T-helper 2 cell treated with Interferon-gamma antibody and Interleukin-4, amounts not matched to agents 100 ng/mL and 5 ng/mL, for 36 hours (primary cell): Measurements from ENCODE around the gene PRTN3. TPM values are rescaled to one million over a fixed set of nuclear protein-coding genes. Genes with fewer than 3 reads are reported as not detected.
"Not testable (repeated sequence)": the region's sequence is repeated elsewhere in the genome, so short reads cannot be mapped to it uniquely, and the experiment has no call there.

Experiments
- intact Hi-C: fragments of 100-400 bp; cut with micrococcal nuclease; formaldehyde crosslinking; loops from one replicate; pipeline ENCODE4 v1.15.1; 2023
- total RNA-seq: library from RNA; stranded (reverse); gene quantifications from 2 replicates; pipeline ENCODE4 v1.2.3, GENCODE V29; 2022

The PRTN3 gene
- total RNA-seq, 1 donor from 2014 or later = not detected

DNA sequence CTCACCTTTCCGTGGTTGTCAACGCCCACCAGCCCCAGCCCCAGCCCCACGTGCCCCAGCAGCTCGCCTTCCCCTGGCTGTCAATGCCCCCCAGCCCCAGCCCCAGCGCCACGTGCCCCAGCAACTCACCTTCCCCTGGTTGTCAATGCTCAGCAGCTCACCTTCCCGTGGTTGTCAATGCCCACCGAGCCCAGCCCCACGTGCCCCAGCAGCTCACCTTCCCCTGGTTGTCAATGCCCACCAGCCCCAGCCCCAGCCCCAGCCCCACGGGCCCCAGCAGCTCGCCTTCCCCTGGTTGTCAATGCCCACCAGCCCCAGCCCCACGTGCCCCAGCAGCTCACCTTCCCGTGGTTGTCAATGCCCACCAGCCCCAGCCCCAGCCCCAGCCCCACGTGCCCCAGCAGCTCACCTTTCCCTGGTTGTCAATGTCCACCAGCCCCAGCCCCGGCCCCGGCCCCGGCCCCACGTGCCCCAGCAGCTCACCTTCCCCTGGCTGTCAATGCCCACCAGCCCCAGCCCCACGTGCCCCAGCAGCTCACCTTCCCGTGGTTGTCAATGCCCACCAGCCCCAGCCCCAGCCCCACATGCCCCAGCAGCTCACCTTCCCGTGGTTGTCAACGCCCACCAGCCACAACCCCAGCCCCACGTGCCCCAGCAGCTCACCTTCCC lies 37.3 kb downstream of the PRTN3 start:
- intact Hi-C loops = not testable (repeated sequence)

GRCh38 chr19:878751-879561 lies 38.2 kb downstream of the PRTN3 start:
- intact Hi-C loops = not testable (repeated sequence)

GRCh38 chr19:879711-880438 lies 39.1 kb downstream of the PRTN3 start:
- intact Hi-C loops = no loop called here

DNA sequence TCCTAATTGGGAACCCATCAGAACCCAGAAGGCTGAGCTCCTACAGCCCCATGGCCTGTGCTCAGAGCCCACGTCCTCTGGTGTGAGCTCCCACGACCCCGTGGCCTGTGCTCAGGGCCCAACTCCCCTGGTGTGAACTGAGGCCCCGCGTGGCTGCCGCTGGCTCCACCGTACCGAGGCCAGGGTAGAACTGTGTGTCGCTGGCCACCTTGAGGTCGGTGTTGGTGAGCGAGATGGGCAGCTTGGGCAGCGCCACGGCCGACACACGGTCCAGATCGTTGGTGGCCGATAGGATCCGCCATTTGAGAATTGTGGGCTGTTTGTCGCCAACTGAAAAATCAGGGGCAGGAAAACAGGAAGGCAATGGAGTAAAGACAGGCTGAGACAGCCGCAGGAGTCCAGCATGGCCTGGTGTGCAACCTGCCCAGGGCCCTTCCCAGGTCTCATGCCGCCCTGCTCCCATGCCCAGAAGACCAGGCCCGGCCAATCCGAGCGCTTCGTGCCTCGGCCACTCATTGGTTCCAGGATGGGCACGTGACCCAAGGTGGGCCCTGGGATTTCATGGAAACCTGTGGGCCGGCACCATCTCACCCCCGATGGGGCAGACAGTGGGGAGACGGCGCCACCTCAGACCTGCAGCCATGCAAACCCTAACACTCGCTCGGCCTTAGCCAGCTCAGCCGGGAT lies 40.7 kb downstream of the PRTN3 start:
- intact Hi-C loops = no loop called here

DNA sequence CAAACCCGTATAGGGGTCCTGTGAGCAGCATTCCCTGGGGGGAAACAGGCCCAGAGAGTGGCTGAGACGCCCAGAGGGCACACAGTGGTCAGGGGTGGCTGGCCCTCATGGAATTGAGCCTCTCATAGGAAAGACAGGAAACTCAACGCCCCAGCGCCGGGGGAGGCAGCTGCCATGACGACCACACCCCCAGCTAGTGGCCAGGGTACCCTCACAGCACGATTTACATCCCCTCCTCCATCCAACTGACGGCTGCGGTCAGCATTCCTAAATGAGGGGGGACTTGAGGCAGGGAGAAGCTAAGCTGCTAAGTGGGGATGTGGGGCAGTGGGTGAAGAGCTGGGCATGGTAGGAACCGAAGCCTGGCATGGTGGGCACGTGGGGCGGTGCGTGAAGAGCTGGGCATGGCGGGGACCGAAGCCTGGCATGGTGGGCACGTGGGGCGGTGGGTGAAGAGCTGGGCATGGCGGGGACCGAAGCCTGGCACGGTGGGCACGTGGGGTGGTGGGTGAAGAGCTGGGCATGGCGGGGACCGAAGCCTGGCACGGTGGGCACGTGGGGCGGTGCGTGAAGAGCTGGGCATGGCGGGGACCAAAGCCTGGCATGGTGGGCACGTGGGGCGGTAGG lies 42.2 kb downstream of the PRTN3 start:
- intact Hi-C loops = no loop called here

DNA sequence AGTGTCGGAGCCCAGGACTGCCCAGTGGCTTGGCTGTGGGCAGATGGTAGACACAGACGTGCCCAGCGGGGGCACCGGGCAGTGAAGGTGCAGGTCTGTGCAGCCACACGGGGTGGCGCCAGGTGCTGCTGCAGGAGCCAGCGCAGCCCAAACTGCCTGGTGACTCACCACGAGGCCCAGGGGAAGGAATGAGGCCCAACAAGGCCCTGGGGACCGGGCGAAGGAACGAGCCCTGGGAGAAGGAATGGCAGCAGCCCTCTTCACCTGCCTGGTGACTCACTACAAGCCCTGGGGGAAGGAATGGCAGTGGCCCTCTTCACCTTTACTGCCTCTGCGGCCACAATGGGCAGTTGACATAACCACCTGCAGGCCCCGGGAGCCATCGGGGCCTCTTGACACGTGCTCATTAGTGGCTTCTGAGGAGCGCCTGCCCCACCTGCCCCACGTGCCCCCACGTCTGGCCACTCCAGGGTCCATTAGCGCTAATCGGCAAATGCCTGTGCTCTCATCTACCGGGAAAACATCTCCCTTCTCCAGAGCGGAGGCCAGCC lies 42.9 kb downstream of the PRTN3 start:
- intact Hi-C loops = no loop called here

DNA sequence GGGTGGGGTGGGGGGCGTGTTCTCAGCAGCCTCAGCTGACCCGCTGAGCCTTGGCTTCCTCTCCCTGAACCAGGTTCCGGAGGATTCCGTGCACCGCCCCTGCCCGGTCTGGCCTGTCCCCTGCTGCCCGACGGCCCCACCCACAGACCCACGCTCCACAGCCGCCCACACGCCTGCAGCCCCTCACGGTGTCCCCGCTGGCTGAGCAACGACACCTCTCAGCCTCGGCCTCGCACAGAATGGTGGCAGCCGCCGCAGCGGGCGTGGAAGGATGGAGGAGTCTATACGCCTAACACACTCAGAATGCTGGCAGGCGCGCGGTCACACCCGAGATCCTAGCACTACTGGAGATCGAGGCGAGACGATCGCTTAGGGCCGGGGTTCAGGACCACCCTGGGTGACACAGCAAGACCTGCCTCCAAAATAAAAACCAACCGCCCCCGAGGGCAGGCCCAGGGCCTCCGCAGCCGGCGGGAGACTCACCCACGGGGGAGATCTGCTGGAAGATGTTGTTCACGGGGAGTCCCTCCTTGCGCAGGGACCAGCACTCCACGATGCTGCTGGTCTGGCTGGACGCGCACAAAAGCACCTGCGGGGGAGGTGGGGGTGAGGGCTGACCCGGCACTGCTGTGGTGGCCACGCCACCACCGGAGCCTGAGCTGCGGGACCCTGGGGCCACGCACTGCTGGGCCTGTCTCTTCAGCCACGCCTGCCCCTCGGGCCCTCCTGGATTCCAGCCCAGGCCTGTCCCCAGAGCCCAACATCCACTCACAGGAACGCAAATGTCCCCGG lies 43.8 kb downstream of the PRTN3 start:
- intact Hi-C loops = no loop called here

GRCh38 chr19:885536-886224 lies 44.9 kb downstream of the PRTN3 start:
- intact Hi-C loops = no loop called here

GRCh38 chr19:887072-887471 lies 46.3 kb downstream of the PRTN3 start:
- intact Hi-C loops = no loop called here

DNA sequence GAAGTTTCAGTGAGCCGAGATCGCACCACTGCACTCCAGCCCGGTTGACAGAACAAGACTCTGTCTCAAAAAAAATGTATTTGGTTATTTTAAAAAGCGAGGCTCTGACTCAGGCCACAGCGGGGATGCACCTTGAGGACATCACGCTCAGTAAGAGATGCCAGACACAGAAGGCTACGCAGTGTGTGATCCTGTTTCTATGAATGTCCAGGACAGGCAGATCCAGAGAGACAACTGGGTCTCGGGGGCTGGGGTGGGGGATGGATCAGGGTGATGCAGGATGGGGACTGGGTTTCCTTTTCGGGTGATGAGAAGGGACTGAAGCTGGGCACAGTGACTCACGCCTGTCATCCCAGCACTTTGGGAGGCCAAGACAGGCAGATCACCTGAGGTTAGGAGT lies 46.8 kb downstream of the PRTN3 start:
- intact Hi-C loops = no loop called here

DNA sequence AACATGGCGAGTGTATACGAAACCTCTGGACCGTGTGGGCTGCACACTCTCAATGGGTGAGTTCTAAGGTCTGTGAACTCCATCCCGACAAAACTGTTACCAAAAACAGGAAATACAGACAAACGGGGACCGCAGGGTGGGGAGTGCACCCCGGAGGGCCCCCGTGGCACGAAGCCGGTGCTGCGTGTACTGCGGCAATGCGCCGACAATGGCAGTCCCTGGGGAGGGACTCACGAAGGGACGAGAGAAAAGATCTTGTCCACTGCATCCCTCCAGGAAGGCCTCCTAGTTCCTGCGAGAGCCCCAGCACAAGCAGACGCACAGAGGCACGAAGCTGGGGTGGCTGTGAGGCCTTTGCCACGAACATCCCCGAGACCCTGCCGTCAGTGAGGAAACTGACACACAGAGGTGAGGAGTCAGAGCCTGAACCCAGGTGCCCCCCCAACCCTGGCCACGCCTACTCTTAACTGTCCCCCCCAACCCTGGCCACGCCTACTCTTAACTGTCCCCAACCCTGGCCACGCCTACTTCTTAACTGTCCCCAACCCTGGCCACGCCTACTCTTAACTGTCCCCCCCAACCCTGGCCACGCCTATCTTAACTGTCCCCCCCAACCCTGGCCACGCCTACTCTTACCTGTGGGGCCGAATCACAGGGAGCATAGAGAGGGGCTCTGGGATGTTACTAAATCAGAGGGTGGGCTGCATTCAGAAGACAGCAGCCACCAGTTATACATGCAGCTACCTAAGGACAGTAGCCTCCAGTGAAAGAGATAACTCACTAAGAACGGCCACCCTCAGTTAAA lies 48.0 kb downstream of the PRTN3 start:
- intact Hi-C loops = no loop called here

DNA sequence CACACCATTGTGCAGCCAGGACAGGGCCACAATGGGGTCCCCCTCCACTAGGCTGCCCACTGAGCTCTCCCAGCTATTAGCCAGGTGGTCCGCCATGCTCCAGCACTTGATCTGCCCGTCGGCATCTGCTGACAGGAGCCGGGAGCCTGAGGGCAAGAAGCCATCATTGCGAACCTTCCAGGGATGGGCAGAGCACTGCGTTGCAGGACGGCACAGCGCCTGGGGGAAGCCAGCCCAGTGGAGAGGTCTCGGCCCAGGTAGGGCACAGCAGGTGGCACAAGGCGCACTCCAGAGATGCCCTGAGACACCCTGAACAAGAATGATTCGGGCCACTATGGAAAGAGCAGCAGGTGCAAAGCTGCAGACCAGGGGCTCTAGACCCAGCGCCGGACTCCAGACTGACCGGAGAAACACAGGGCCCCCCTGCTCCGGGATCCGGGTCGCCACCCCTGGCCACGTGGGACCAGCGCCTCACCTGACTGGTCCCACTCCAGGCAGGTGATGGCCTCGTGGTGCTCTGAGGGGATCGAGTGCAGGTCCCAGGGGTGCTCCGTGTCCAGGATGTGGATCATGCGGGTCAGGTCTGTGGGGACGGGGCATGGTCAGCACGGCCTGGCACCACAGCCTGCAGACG lies 49.0 kb downstream of the PRTN3 start:
- intact Hi-C loops = no loop called here

DNA sequence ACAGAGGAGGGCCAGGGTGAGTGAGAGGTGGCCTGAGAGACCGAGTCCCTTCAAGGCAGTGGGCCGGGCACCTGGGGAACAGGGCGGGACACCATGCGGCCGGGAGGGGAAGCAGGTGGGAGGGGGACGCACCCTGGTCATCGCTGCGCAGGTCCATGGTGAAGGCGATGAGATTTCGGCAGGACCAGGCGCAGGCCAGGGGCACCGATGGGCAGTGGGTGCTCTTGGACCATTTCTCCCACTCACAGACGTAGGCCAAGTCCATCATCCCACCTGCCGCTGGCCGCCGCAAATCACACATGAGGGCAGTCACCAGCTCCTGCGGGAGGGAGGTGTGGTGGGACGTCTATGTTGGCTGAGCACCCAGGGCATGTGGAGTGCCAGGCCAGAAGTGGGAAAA lies 50.0 kb downstream of the PRTN3 start:
- intact Hi-C loops = no loop called here

DNA sequence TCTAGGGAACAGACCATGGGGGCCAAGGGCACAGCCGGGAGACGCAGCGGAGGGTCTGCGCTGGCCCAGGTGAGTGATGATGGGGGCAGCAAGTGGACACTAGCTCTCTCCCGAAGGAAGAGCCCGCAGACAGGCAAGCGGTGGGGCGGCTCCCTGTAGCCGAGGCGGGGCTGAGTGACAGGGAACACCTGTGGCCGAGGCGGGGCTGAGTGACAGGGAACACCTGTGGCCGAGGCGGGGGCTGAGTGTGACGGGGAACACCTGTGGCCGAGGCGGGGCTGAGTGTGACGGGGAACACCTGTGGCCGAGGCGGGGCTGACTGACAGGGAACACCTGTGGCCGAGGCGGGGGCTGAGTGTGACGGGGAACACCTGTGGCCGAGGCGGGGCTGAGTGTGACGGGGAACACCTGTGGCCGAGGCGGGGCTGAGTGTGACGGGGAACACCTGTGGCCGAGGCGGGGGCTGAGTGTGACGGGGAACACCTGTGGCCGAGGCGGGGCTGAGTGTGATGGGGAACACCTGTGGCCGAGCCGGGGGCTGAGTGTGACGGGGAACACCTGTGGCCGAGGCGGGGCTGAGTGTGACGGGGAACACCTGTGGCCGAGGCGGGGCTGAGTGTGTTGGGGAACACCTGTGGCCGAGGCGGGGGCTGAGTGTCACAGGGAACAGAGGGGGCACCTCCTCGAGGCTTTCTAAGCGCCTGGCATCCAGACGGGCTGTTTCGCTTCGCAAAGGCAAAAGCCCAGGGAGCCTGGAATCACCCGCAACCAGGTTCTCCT lies 50.8 kb downstream of the PRTN3 start:
- intact Hi-C loops = loop anchor here (2.0 kb wide), 2 partner anchors 19 to 29 kb away; no protein-coding TSS in a partner anchor

DNA sequence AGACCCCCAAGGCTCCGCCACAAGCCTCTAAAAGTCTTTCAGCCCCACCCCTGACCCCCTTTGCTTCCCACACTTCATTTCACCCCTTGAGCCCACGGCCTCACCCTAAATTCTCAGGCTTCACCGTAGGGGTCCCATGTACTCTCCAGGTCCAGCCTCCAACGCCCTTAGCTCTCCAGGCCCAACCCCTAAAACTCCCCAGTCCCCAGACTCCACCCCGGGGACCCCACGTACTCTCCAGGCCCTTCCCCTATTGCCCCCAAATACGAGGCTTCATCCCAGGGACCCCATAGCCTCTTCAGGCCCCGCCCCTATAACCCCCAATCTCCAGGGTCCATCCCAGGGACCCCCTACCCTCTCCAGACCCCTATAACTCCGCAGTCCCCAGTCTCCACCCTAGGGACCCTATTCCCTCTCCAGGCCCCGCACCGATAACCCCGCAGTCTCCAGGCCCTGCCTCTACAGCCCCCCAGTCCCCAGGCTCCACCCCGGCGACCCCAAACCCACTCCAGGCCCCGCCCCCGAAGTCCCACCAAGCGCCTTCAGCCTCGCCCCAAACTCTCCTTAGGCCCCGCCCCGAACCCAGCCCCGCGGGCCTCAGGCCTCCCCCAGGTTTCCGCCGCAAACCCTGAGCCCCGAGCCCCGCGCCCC lies 51.6 kb downstream of the PRTN3 start:
- intact Hi-C loops = loop anchor here (2.0 kb wide), 2 partner anchors 20 to 30 kb away; no protein-coding TSS in a partner anchor

DNA sequence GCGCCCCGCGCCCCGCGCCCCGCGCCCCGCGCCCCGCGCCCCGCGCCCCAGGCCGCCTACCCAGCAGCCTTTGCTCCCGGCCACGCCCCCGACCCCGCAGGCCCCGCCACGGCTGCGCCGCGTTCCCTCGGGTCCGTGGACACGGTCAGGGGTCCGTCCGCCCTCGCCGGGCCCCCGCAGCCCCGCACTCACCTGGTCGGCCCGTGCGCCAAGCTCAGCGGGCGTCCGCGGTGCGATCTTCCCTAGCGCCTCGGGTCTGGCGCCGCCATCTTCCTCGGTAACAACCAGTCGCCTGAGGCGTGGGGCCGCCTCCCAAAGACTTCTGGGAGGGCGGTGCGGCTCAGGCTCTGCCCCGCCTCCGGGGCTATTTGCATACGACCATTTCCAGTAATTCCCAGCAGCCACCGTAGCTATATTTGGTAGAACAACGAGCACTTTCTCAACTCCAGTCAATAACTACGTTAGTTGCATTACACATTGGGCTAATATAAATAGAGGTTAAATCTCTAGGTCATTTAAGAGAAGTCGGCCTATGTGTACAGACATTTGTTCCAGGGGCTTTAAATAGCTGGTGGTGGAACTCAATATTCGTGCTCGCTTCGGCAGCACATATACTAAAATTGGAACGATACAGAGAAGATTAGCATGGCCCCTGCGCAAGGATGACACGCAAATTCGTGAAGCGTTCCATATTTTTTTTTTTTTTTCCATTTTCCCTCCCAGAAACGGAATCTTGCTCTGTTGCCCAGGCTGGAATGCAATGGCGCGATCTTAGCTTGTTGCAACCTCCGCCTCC lies 52.3 kb downstream of the PRTN3 start, which contains the start of the genes MED16 and RNU6-9:
MED16 (minus strand) TSS at position 294 of the 796 bp plus-strand sequence. CDS start 2,056 bp downstream, outside the sequence.
RNU6-9 (plus strand) TSS at position 591 of the 796 bp plus-strand sequence.
- intact Hi-C loops = loop anchor here (1.0 to 2.0 kb wide), 3 partner anchors 16 to 30 kb away; no protein-coding TSS in a partner anchor
